Testis (tissue), 2 donors: ENCODE measurements around the gene LAPTM4A.

Experiments
- CTCF ChIP-seq, 3 experiments: fragments of 450-650 bp in 2 of 3; fragments of 200-600 bp in 1 of 3; sonication (generic) in 1 of 3; IDR thresholded peaks; one replicate each; pipeline ENCODE4 v1.5.1; 2016 to 2019; ENCODE audit warnings: antibody characterized with exemption in 3 of 3, mild to moderate bottlenecking in 2 of 3, moderate library complexity in 1 of 3
- POLR2A ChIP-seq: fragments of 450-650 bp; IDR thresholded peaks from one replicate; pipeline ENCODE4 v1.6.1; 2017; ENCODE audit warnings: antibody characterized with exemption, mild to moderate bottlenecking, moderate library complexity

- TF ChIP-seq CTCF (IDR thresholded peaks at IDR 0.05): no peak
- no peak for TF ChIP-seq POLR2A
Observed at GRCh38 chr2:20060106-20060505, 8.7 kb upstream of the LAPTM4A start.
